Mucosa of descending colon (tissue), 3 donors: ENCODE measurements around the gene SIRPG. TPM values are rescaled to one million over a fixed set of nuclear protein-coding genes. Genes with fewer than 3 reads are reported as not detected.

Source experiments
- ATAC-seq: fragments of 200-7000 bp; cut with Tn5 transposase; one replicate; pipeline ENCODE4 v1.9.1; 2020; ENCODE audit warnings: mild to moderate bottlenecking, moderate library complexity
- DNase-seq, 3 donors: peaks; one replicate each; pipeline ENCODE4 v3.0.0-alpha.2; 2020
- H3K36me3 ChIP-seq: fragments of 200-600 bp; one replicate; pipeline ENCODE4 v1.8.0; 2021; ENCODE audit warnings: low read depth, mild to moderate bottlenecking
- H3K4me1 ChIP-seq: fragments of 200-600 bp; one replicate; pipeline ENCODE4 v1.8.0; 2021; ENCODE audit warnings: low read depth, mild to moderate bottlenecking
- H3K4me3 ChIP-seq: fragments of 200-600 bp; one replicate; pipeline ENCODE4 v1.8.0; 2021; ENCODE audit warnings: mild to moderate bottlenecking
- H3K9me3 ChIP-seq: fragments of 200-600 bp; one replicate; pipeline ENCODE4 v1.8.0; 2021; ENCODE audit warnings: mild to moderate bottlenecking
- intact Hi-C, 2 donors: fragments of 100-400 bp; cut with DNase I in 1 of 2; cut with micrococcal nuclease in 1 of 2; formaldehyde crosslinking; loops; one replicate each; pipeline versions ENCODE4 v1.11.0 to v1.11.1; 2022; cut with DNase I, micrococcal nuclease
- total RNA-seq, 3 donors: library from RNA; stranded (reverse); fragmentation: NEBNext Ultra II Directional in 2 of 3; extraction: Animal tissue kit (Norgen Biotek cat#: 25700) in 2 of 3; gene quantifications; one replicate each; pipeline versions ENCODE4 v1.2.1 to v1.2.4, GENCODE V29; 2021 to 2023
- TF ChIP-seq, protein P1 (sequence below): fragments of 200-600 bp; IDR thresholded peaks from one replicate; pipeline ENCODE4 v1.8.0; 2022; ENCODE audit warnings: antibody characterized with exemption, mild to moderate bottlenecking
- donor health status: DM: no; HTN: no; CAD: no; lungs with moderate emphysema.
- donor health status: DM: no; HTN: no; CAD: no.
- donor health status: DM: no; HTN: yes; CAD: no.

SIRPG gene
- total RNA-seq, 3 donors from 2014 or later, result 1.1 to 1.7 (median 1.2) TPM

DNA sequence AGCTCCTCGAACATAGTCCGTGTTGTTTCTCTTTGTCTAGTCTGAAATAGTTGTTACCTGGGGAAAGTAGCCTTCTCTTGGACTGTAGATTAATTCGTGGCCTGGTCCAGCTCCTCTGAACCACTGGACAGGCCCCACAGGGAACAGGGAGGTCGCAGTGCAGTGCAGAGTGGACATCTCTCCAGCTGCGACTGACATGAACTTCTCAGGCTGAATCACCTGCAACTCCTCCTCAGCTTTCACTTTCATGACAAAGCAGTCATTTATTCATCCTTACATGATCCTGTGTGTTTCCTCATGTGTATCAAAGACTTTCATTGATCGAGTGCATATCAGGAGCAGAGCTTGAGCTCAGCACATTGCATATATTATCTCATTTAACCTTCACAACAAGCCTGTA lies 19.1 kb upstream of the SIRPG start:
- Histone ChIP-seq H3K4me1 (no peaks in the 10 kb centered on the region), H3K9me3 (no peaks in the 10 kb centered on the region), H3K4me3 (no peak overlapping the region), H3K36me3 (no peaks in the 10 kb centered on the region)
- TF ChIP-seq, protein P1, sequence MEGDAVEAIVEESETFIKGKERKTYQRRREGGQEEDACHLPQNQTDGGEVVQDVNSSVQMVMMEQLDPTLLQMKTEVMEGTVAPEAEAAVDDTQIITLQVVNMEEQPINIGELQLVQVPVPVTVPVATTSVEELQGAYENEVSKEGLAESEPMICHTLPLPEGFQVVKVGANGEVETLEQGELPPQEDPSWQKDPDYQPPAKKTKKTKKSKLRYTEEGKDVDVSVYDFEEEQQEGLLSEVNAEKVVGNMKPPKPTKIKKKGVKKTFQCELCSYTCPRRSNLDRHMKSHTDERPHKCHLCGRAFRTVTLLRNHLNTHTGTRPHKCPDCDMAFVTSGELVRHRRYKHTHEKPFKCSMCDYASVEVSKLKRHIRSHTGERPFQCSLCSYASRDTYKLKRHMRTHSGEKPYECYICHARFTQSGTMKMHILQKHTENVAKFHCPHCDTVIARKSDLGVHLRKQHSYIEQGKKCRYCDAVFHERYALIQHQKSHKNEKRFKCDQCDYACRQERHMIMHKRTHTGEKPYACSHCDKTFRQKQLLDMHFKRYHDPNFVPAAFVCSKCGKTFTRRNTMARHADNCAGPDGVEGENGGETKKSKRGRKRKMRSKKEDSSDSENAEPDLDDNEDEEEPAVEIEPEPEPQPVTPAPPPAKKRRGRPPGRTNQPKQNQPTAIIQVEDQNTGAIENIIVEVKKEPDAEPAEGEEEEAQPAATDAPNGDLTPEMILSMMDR, result no peak
- no peak for ATAC-seq
- intact Hi-C loops, result no loop called here
- DNase-seq, result no peak

DNA sequence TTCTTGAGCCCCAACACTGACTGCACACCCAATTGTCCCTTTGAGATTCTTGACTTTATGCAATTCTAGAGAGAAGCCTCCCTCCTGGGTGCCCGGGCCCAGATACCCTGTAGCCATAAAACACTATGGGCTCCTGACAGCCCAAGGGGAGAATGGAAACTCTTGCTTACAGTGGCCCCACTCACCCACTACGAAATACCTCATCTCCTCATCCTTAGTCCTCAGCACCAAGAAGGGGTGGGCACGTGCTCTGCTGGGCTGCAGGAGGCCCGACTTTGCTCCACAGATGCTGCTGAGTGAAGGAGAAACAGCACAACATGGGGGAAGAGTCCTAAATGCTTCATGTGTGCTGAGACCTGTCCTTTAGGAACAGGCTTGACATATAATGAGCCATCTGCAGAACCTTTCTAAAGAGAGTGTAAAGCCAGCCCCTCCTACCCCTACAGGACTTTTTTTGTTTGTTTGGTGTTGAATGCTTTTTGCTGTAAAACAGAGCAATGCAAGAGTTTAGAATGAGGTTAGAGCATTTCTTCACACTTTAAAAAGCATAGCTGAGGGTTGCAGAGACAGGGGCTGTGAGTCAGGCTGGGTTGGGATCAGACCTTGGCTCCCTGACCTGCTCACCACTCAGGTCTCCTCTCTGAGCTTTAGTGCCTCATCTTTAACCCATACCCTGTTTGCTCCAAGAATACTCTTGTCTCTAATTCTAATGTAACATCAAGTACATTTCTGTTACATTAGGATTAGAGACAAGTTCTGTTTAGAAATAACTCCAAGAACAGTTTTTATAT lies 17.6 kb upstream of the SIRPG start:
- TF ChIP-seq, protein P1, result no peak
- no peaks in the 10 kb centered on the region for H3K4me1 ChIP-seq
- intact Hi-C loops, result no loop called here
- H3K9me3 ChIP-seq, result no peaks in the 10 kb centered on the region
- H3K4me3 ChIP-seq, result no peak overlapping the region
- DNase-seq (no peak), ATAC-seq (no peak)
- no peaks in the 10 kb centered on the region for H3K36me3 ChIP-seq

DNA sequence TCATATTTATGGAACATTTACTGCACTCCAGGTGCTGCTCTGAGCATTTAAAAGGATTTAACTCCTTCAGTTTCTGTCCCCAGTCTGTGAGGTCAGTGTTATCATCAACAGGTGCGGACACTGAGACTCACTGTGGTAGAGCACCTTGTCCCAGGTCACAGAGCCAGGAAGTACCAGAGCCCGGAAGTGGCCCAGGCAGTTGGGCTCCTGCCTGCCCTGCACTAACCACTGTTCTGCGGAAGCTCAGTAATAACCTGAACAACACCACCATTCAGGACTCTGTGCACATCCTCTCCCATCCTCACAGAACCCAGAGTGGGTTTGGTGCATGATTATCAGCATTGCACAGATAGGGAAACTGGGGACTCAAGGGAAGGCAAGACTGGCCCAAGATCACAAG lies 16.8 kb upstream of the SIRPG start:
- intact Hi-C loops, result no loop called here
- Histone ChIP-seq H3K4me1 (no peaks in the 10 kb centered on the region), H3K9me3 (no peaks in the 10 kb centered on the region), H3K4me3 (no peak overlapping the region), H3K36me3 (no peaks in the 10 kb centered on the region)
- peak in 2 of 3 donors; percentile 20 to 70 for DNase-seq
- TF ChIP-seq, protein P1, result no peak
- ATAC-seq, result peak; percentile 88

DNA sequence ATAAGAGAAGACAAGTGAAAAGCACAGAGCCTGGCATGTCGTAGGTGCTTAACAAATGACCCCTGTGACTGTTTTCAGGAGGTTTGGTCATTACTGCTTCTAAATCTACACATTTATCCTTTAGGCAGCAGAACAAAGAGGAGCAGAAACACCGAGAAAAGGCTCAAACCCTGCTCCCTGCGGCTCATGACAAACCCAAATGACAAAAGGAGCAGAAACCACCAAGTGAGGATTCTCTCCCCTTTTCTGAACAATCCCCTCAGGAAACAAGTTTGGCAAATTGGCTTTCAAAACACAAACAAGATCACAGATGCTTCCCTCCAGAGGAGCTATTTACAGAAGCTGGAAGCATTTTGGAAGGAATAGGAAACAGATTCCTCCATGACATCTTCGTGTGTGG lies 15.8 kb upstream of the SIRPG start:
- H3K4me3 ChIP-seq, result no peak overlapping the region
- no peaks in the 10 kb centered on the region for H3K36me3 ChIP-seq
- no peak for ATAC-seq
- no peak for DNase-seq
- no peaks in the 10 kb centered on the region for H3K9me3 ChIP-seq
- intact Hi-C loops, result no loop called here
- H3K4me1 ChIP-seq, result no peaks in the 10 kb centered on the region
- TF ChIP-seq, protein P1, result no peak

DNA sequence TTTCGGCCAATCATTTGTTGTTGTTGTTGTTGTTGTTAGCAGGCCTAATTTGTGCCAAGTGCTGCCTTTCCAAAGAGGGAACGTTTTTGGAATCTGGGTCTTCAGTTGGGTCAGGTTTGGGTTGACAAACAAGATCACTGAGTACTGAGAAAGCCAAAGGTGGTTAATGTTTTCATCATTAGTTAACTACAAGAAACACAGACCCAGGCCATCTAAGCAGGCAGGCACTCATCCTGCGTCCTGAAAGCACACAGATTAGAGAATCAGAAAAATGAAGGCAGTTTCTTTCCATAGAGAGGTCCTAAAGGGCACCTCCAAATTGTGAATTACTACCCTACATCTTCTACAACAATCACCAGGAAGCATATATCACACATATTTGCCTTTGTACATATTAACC lies 15.1 kb upstream of the SIRPG start:
- Histone ChIP-seq H3K9me3 (no peaks in the 10 kb centered on the region), H3K36me3 (no peaks in the 10 kb centered on the region), H3K4me3 (no peak overlapping the region), H3K4me1 (no peaks in the 10 kb centered on the region)
- intact Hi-C loops, result no loop called here
- DNase-seq (no peak), ATAC-seq (no peak)
- TF ChIP-seq, protein P1, result no peak
